CD4-positive, alpha-beta T cell (primary cell): ENCODE measurements around the gene TRIM71. TPM values are rescaled to one million over a fixed set of nuclear protein-coding genes. Genes with fewer than 3 reads are reported as not detected.

Experiments used
- ATAC-seq: fragments of 200-7000 bp; cut with Tn5 transposase; one replicate; pipeline ENCODE4 v1.10.0; 2022; ENCODE audit warnings: mild to moderate bottlenecking; ENCODE audit not compliant: poor library complexity
- CTCF ChIA-PET: fragments of 350-600 bp; sonication (Branson Sonifier 250); formaldehyde crosslinking; loops from one replicate; lab custom pipeline; 2021; ENCODE audit warnings: antibody characterized with exemption, inconsistent platforms; lab: Charles Lee
- POLR2A ChIA-PET: fragments of 350-600 bp; sonication (Branson Sonifier 250); formaldehyde crosslinking; loops from one replicate; lab custom pipeline; 2021; ENCODE audit warnings: antibody characterized with exemption, inconsistent platforms; lab: Charles Lee
- DNase-seq, 14 experiments: peaks; one replicate each; pipeline ENCODE4 v3.0.0-alpha.2; 2013 to 2020; ENCODE audit warnings: mixed read lengths in 2 of 14
- H3K27ac ChIP-seq, 2 donors: one replicate each; pipeline versions ENCODE4 v1.5.1 to v1.7.0; 2013; ENCODE audit warnings: low read length in 2 of 2, low read depth in 1 of 2, mild to moderate bottlenecking in 1 of 2
- H3K27me3 ChIP-seq, 2 experiments: 1 replicate in 1 of 2; 2 replicates in 1 of 2; pipeline versions ENCODE4 v1.6.1 to v1.7.0; 2013; ENCODE audit warnings: low read length in 2 of 2, control low read depth in 1 of 2, mild to moderate bottlenecking in 1 of 2, moderate library complexity in 1 of 2; ENCODE audit not compliant: insufficient read depth in 2 of 2, control insufficient read depth in 1 of 2
- H3K36me3 ChIP-seq: one replicate; pipeline ENCODE4 v1.6.1; 2013; ENCODE audit warnings: low read length, control low read depth; ENCODE audit not compliant: insufficient read depth
- H3K4me1 ChIP-seq: one replicate; pipeline ENCODE4 v1.6.1; 2013; ENCODE audit warnings: low read length, control low read depth; ENCODE audit not compliant: insufficient read depth
- H3K4me3 ChIP-seq: one replicate; pipeline ENCODE4 v1.5.1; 2013; ENCODE audit warnings: mild to moderate bottlenecking, low read length, moderate library complexity
- H3K9me3 ChIP-seq, 2 experiments: 1 replicate in 1 of 2; 2 replicates in 1 of 2; pipeline versions ENCODE4 v1.6.1 to v1.7.0; 2013; ENCODE audit warnings: low read length in 2 of 2, mild to moderate bottlenecking in 2 of 2, control low read depth in 1 of 2, moderate library complexity in 1 of 2; ENCODE audit not compliant: control insufficient read depth in 1 of 2, insufficient read depth in 1 of 2
- H3K27ac Mint-ChIP-seq: one replicate; pipeline ENCODE4 v1.8.0; 2020; ENCODE audit warnings: mixed read lengths
- H3K27me3 Mint-ChIP-seq: one replicate; pipeline ENCODE4 v1.8.0; 2021; ENCODE audit warnings: mixed read lengths
- H3K36me3 Mint-ChIP-seq: one replicate; pipeline ENCODE4 v1.8.0; 2021; ENCODE audit warnings: low read depth, mixed read lengths
- H3K4me1 Mint-ChIP-seq: one replicate; pipeline ENCODE4 v1.8.0; 2021; ENCODE audit warnings: low read depth, mixed read lengths
- H3K4me3 Mint-ChIP-seq: one replicate; pipeline ENCODE4 v1.8.0; 2020; ENCODE audit warnings: mild to moderate bottlenecking, mixed read lengths
- H3K9me3 Mint-ChIP-seq: one replicate; pipeline ENCODE4 v1.8.0; 2020; ENCODE audit warnings: mixed read lengths
- intact Hi-C, 2 experiments: fragments of 100-400 bp; cut with DNase I in 1 of 2; cut with micrococcal nuclease in 1 of 2; formaldehyde crosslinking; loops; one replicate each; pipeline versions ENCODE4 v1.15.1 to v1.9.0; 2023 to 2025; cut with DNase I, micrococcal nuclease
- total RNA-seq, 174 experiments: library from RNA in 2 of 174; stranded (reverse) in 2 of 174; gene quantifications; one replicate each; pipeline ENCODE4 v1.2.3 and lab custom pipeline; 2021 to 2026
- TF ChIP-seq, protein P1 (sequence below): fragments of 200-600 bp; IDR thresholded peaks from one replicate; pipeline ENCODE4 v1.8.0; 2022; ENCODE audit warnings: antibody characterized with exemption, mild to moderate bottlenecking

Gene TRIM71
- total RNA-seq, 2 experiments from 2014 or later, result 0.03 TPM; not detected in 1

- ChIA-PET POLR2A (no interaction called here), CTCF (no interaction called here)
- H3K9me3 Mint-ChIP-seq, result no peaks in the 10 kb centered on the region
- no peaks in the 10 kb centered on the region for H3K9me3 ChIP-seq
- intact Hi-C loops, result no loop called here
- no peak overlapping the region for H3K4me3 Mint-ChIP-seq
- no peak for ATAC-seq
- no peaks in the 10 kb centered on the region for H3K36me3 ChIP-seq
- H3K36me3 Mint-ChIP-seq, result no peaks in the 10 kb centered on the region
- H3K27me3 ChIP-seq, result no peaks in the 10 kb centered on the region
- H3K27me3 Mint-ChIP-seq, result no peaks in the 10 kb centered on the region
- H3K4me1 Mint-ChIP-seq, result no peaks in the 10 kb centered on the region
- H3K27ac ChIP-seq, result no peak overlapping the region
- no peak overlapping the region for H3K27ac Mint-ChIP-seq
- peaks cover 1% of the 10 kb centered on the region for H3K4me1 ChIP-seq
- DNase-seq, result no peak
- TF ChIP-seq, protein P1, sequence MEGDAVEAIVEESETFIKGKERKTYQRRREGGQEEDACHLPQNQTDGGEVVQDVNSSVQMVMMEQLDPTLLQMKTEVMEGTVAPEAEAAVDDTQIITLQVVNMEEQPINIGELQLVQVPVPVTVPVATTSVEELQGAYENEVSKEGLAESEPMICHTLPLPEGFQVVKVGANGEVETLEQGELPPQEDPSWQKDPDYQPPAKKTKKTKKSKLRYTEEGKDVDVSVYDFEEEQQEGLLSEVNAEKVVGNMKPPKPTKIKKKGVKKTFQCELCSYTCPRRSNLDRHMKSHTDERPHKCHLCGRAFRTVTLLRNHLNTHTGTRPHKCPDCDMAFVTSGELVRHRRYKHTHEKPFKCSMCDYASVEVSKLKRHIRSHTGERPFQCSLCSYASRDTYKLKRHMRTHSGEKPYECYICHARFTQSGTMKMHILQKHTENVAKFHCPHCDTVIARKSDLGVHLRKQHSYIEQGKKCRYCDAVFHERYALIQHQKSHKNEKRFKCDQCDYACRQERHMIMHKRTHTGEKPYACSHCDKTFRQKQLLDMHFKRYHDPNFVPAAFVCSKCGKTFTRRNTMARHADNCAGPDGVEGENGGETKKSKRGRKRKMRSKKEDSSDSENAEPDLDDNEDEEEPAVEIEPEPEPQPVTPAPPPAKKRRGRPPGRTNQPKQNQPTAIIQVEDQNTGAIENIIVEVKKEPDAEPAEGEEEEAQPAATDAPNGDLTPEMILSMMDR, result no peak
- no peak overlapping the region for H3K4me3 ChIP-seq
Observed at GRCh38 chr3:32868719-32869512, 51.1 kb downstream of the TRIM71 start.

DNA sequence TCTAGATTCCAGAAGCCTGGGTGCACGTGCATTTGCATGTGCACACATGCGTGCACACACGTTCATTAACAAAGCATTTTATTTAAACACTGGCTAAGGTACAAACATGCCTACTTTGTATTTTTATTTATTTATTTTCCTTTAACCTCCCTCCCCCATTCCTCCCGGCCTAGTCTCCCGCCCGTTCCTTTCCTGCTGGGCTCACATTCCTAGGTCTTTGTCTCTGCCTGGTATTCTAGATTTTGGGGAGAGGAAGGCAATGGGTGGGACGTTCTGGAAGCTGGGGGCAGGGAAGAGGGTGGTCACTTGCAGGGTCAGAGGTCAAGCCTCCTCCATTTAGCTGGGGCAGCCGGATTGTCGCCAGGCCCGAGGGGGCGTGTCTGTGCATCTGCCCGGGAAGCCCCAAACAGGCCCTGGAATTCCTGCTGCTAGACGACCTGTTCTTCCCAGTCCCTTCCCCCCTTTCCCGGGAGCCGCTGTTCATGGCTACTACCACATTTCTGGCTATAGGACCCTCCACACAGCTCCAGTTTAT lies 51.8 kb downstream of the TRIM71 start:
- no peaks in the 10 kb centered on the region for H3K27me3 Mint-ChIP-seq
- ATAC-seq (no peak), DNase-seq (no peak)
- no peaks in the 10 kb centered on the region for H3K36me3 Mint-ChIP-seq
- H3K27me3 ChIP-seq, result no peaks in the 10 kb centered on the region
- H3K4me1 ChIP-seq, result peaks cover 2% of the 10 kb centered on the region
- no peak overlapping the region for H3K4me3 Mint-ChIP-seq
- intact Hi-C loops, result no loop called here
- no peak overlapping the region for H3K27ac ChIP-seq
- no peaks in the 10 kb centered on the region for H3K4me1 Mint-ChIP-seq
- H3K9me3 Mint-ChIP-seq, result no peaks in the 10 kb centered on the region
- H3K27ac Mint-ChIP-seq, result no peak overlapping the region
- ChIA-PET POLR2A (no interaction called here), CTCF (interaction anchor here (1.0 kb wide), 1 partner anchor 275 kb away, joined by 3 read pairs; no protein-coding TSS in a partner anchor)
- TF ChIP-seq, protein P1, result no peak
- H3K36me3 ChIP-seq, result no peaks in the 10 kb centered on the region
- H3K4me3 ChIP-seq, result no peak overlapping the region
- no peaks in the 10 kb centered on the region for H3K9me3 ChIP-seq

DNA sequence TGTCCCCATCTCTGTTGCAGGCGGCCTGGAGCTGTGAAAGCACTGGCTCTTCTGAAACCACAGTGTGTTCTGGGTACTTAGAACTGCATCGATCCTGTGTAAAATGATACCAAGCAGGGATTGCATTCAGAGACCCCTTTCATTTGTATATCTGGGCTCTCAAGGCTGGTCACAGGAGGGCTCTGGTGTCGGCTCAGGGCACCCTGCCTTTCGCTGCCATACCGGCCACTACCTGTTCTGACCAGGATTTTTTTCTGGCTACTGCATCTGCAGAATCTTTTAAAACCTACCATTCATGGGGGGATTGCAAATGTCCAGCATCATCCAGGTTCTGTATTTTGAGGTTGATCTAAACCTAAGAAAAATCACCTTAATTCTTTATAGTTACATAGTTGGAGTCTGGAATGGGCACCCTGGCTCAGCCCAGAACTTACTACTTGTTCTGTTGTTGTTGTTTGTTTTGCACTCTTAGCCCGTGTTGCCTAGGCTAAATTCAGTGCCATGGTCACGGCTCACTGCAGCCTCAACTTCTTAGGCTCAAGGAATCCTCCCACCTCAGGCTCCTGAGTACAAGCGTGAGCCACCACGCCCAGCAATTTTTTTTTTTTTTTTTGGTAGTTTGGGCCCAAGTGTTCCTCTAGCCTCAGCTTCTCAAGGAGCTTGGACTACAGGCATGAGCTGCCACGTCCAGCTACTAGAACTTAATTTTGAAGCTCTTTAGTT lies 52.7 kb downstream of the TRIM71 start:
- H3K4me3 Mint-ChIP-seq, result no peak overlapping the region
- DNase-seq (no peak), ATAC-seq (no peak)
- H3K36me3 ChIP-seq, result no peaks in the 10 kb centered on the region
- H3K4me1 ChIP-seq, result peaks cover 2% of the 10 kb centered on the region
- no peak overlapping the region for H3K27ac ChIP-seq
- TF ChIP-seq, protein P1, result no peak
- no peaks in the 10 kb centered on the region for H3K36me3 Mint-ChIP-seq
- intact Hi-C loops, result no loop called here
- no peaks in the 10 kb centered on the region for H3K27me3 ChIP-seq
- H3K4me1 Mint-ChIP-seq, result no peaks in the 10 kb centered on the region
- no peak overlapping the region for H3K27ac Mint-ChIP-seq
- ChIA-PET POLR2A (no interaction called here), CTCF (interaction anchor here (1.0 kb wide), 1 partner anchor 274 kb away, joined by 3 read pairs; no protein-coding TSS in a partner anchor)
- H3K27me3 Mint-ChIP-seq, result no peaks in the 10 kb centered on the region
- H3K9me3 Mint-ChIP-seq, result no peaks in the 10 kb centered on the region
- H3K9me3 ChIP-seq, result no peaks in the 10 kb centered on the region
- H3K4me3 ChIP-seq, result no peak overlapping the region
